Measurements from ENCODE around the gene NCDN. TPM values are rescaled to one million over a fixed set of nuclear protein-coding genes. Genes with fewer than 3 reads are reported as not detected.
A peak's percentile ranks its signal among the peaks of the same experiment; 100 is the strongest.

NCDN gene
- total and polyA plus RNA-seq, 2 of the 8 experiments (the other 6 are each of a cell fraction or from before 2014, with no cell fraction given) = 26.2 to 35.4 TPM

- H3K79me2 ChIP-seq (ENCODE audit: control insufficient read depth in 1 of 2, insufficient read depth in 2 of 2, low read length in 2 of 2) = peaks cover 0 to 84% of the 10 kb centered on the region in 2 experiments; a peak in 3 of 4 replicates
- no peak for TF ChIP-seq RXRA (IDR thresholded peaks at IDR 0.05; ENCODE audit: insufficient read depth, low read depth, low read length)
- no peak for TF ChIP-seq JUND (IDR thresholded peaks at IDR 0.05; ENCODE audit: low read length)
- peak; percentile 52 for TF ChIP-seq USF2 (IDR thresholded peaks at IDR 0.05; ENCODE audit: low read length)
- TF ChIP-seq TEAD4 (IDR thresholded peaks at IDR 0.05; ENCODE audit: low read depth, low read length) = no peak
- peak; percentile 67 to 94 (median 80) for TF ChIP-seq CTCF (IDR thresholded peaks at IDR 0.05; ENCODE audit: control extremely low read depth in 1 of 3, insufficient read depth in 1 of 3, low read depth in 1 of 3, low read length in 3 of 3)
- peak; percentile 47 for TF ChIP-seq MAX (IDR thresholded peaks at IDR 0.05)
- no peak for TF ChIP-seq RBBP5 (IDR thresholded peaks at IDR 0.05; ENCODE audit: borderline replicate concordance, low read depth, low read length)
- TF ChIP-seq RAD21 (IDR thresholded peaks at IDR 0.05 in 1 of 2, conservative IDR thresholded peaks at IDR 0.05 in 1 of 2; ENCODE audit: low read depth in 2 of 2, low read length in 2 of 2) = peak; percentile 92
Measured at GRCh38 chr1:35544976-35545375, 12.6 kb upstream of the NCDN start.

More at GRCh38 chr1:35544976-35545375, 12.6 kb upstream of the NCDN start:
- Histone ChIP-seq H3K4me2 (ENCODE audit: insufficient read depth in 1 of 2, low read depth in 2 of 2, low read length in 2 of 2) (no peak overlapping the region), H3K18ac (ENCODE audit: extremely low read depth, low read length) (no peak overlapping the region), H4K8ac (ENCODE audit: extremely low read depth, insufficient read depth, low read length) (no peak overlapping the region), H2AK5ac (ENCODE audit: low read depth, low read length) (no peak overlapping the region), H3K27me3 (replicated peaks in 1 of 4; ENCODE audit: control insufficient read depth in 3 of 4, extremely low read depth in 1 of 4, insufficient read depth in 3 of 4, low read length in 3 of 4) (no peaks in the 10 kb centered on the region), H3K14ac (ENCODE audit: insufficient read length) (no peak overlapping the region), H4K91ac (replicated peaks; ENCODE audit: insufficient read length, low read length) (no peak overlapping the region), H3K4me1 (replicated peaks in 1 of 4; ENCODE audit: control insufficient read depth in 3 of 4, insufficient read depth in 4 of 4, low read length in 3 of 4) (peaks cover 0 to 3% (median 0%) of the 10 kb centered on the region in 4 experiments; a peak in 1 of 7 replicates), H3K27ac (ENCODE audit: low read depth, low read length) (no peak overlapping the region), H2BK12ac (ENCODE audit: low read depth, low read length) (no peak overlapping the region), H3K9ac (replicated peaks in 1 of 4; ENCODE audit: extremely low read depth in 1 of 4, low read depth in 3 of 4, low read length in 3 of 4) (no peak overlapping the region), H4K20me1 (replicated peaks in 1 of 2; ENCODE audit: control insufficient read depth in 1 of 2, insufficient read depth in 2 of 2, low read length in 2 of 2) (peaks cover 2 to 3% of the 10 kb centered on the region in 2 experiments), H3K23ac (ENCODE audit: insufficient read length) (no peak overlapping the region), H2BK15ac (ENCODE audit: low read length) (no peak overlapping the region), H3K4me3 (ENCODE audit: extremely low read depth in 1 of 4, insufficient read depth in 2 of 4, low read depth in 3 of 4, low read length in 4 of 4) (no peak overlapping the region), H3K4ac (replicated peaks; ENCODE audit: insufficient read length, low read depth, low read length) (no peak overlapping the region), H2BK20ac (ENCODE audit: low read length) (no peak overlapping the region), H2BK5ac (ENCODE audit: low read depth, low read length) (no peak overlapping the region), H4K5ac (ENCODE audit: insufficient read length, low read depth, low read length) (no peak overlapping the region), H3K9me3 (ENCODE audit: insufficient read depth in 2 of 2, low read depth in 1 of 2, low read length in 1 of 2) (no peaks in the 10 kb centered on the region), H2BK120ac (replicated peaks; ENCODE audit: low read depth, low read length) (no peak overlapping the region), H3K36me3 (ENCODE audit: control insufficient read depth in 2 of 4, insufficient read depth in 4 of 4, low read length in 3 of 4) (peaks cover 0 to 33% (median 14%) of the 10 kb centered on the region in 4 experiments; a peak in 5 of 8 replicates), H2AFZ (ENCODE audit: low read length) (no peak overlapping the region), H3K79me1 (ENCODE audit: low read depth, low read length) (peaks cover 3% of the 10 kb centered on the region; the same call in 1 of the 2 replicates), H3K23me2 (ENCODE audit: low read depth, low read length) (no peaks in the 10 kb centered on the region; the same call in 1 of the 2 replicates), H3K56ac (replicated peaks; ENCODE audit: insufficient read length, low read depth, low read length) (no peak overlapping the region)
- POLR2A ChIA-PET (ENCODE audit: partially characterized antibody) = interaction anchor here (1.0 to 4.4 kb wide), 7 partner anchors 9 to 94 kb away, joined by 3 to 22 read pairs (median 5); partner anchors contain the start of genes KIAA0319L and NCDN
- CTCF ChIA-PET (ENCODE audit: partially characterized antibody) = interaction anchor here (0.8 to 4.0 kb wide), 17 partner anchors 9 to 183 kb away, joined by 3 to 95 read pairs (median 4); no protein-coding TSS in a partner anchor
- FAIRE-seq (peak; percentile 84), DNase-seq (ENCODE audit: low read depth in 1 of 2, low spot score in 2 of 2) (peak in 1 of 2 experiments; percentile 46)
- 69% methylated on average over 3 of the region's 3 CpGs; no CpG with 5 or more reads in 1 of the 2 experiments for WGBS, 2 experiments (ENCODE audit: extremely low coverage in 1 of 2, insufficient coverage in 1 of 2, insufficient read length in 1 of 2, insufficient replicate concordance in 2 of 2, low coverage in 1 of 2, low lambda C conversion rate in 2 of 2, missing lambda C conversion rate in 1 of 2)

Measured in H1 (cell line).